GM19467 (cell line): ENCODE measurements around the gene ZC3H6.

Source experiments
- ATAC-seq: cut with Tn5 transposase; IDR thresholded peaks from one replicate; pipeline ENCODE4 v1.9.1; 2021; ENCODE audit warnings: mild to moderate bottlenecking, moderate library complexity; ENCODE audit not compliant: unreplicated experiment

Gene ZC3H6, protein sequence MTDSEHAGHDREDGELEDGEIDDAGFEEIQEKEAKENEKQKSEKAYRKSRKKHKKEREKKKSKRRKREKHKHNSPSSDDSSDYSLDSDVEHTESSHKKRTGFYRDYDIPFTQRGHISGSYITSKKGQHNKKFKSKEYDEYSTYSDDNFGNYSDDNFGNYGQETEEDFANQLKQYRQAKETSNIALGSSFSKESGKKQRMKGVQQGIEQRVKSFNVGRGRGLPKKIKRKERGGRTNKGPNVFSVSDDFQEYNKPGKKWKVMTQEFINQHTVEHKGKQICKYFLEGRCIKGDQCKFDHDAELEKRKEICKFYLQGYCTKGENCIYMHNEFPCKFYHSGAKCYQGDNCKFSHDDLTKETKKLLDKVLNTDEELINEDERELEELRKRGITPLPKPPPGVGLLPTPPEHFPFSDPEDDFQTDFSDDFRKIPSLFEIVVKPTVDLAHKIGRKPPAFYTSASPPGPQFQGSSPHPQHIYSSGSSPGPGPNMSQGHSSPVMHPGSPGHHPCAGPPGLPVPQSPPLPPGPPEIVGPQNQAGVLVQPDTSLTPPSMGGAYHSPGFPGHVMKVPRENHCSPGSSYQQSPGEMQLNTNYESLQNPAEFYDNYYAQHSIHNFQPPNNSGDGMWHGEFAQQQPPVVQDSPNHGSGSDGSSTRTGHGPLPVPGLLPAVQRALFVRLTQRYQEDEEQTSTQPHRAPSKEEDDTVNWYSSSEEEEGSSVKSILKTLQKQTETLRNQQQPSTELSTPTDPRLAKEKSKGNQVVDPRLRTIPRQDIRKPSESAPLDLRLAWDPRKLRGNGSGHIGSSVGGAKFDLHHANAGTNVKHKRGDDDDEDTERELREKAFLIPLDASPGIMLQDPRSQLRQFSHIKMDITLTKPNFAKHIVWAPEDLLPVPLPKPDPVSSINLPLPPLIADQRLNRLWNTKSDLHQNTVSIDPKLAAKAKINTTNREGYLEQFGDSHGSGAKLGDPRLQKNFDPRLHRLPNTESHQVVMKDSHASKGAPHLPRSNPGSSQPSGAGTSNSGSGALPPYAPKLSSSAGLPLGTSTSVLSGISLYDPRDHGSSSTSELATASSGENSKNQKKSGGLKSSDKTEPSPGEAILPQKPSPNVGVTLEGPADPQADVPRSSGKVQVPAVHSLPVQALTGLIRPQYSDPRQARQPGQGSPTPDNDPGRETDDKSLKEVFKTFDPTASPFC

DNA sequence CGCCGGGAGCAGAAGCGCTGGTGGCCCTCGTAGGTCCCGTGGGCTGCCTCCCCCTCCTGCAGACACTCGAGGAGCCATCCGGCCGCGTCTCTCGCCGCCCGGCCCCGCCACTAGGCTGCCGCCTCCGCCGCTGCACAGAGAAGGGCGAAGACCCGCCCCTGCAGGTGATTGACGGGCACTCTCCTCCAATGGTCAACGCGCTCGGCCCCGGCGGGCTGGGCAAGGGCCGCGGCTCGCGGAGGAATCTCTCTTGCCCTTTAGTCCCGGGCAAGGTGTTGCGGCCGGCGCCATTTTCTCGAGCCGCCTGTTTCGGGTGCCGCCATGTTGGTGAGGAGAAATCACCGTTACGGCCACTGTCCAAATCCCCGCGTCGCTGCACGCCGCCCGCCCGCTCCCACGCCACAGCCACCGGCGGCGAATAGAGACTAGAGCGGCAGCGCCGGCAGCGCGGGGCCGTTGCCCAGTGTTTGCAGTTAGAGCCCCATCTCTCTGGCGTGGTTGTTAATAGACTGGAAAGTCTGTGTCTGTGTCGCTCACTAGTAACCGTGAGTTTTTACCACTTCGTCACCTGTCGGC lies at the start of gene ZC3H6:
Gene ZC3H6 (plus strand): TSS at position 287 of the 576 bp plus-strand sequence. CDS start 398 bp downstream, outside the sequence.
- ATAC-seq, result peak; percentile 93

GRCh38 chr2:112229348-112229747 lies 46.0 kb upstream of the ZC3H6 start:
- no peak for ATAC-seq

- no peak for ATAC-seq
These were observed 45.0 kb upstream of the ZC3H6 start for GRCh38 chr2:112230371-112230770.

- ATAC-seq, result no peak
These were observed 35.5 kb upstream of the ZC3H6 start for GRCh38 chr2:112239862-112240261.

GRCh38 chr2:112242384-112242783 lies 33.0 kb upstream of the ZC3H6 start:
- ATAC-seq, result no peak

DNA sequence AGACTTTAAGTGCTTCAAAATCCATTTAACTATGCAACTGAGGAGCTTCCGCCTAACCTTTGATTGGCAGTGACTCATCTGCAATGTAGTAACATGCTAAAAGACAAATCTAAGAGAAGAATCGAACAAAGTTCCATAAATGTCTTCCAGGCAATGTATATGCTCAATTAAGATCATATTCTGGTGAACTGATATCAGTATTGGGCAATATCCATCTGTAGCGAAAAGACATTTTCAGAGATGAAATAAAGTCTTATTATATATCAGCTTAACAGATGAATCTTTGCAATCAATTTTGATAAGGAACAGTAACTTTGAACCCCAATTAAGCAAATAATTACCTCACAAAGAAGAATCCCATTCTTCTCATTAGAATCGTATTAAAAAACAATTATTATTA lies 32.2 kb upstream of the ZC3H6 start:
- ATAC-seq, result no peak

GRCh38 chr2:112244854-112245253 lies 30.5 kb upstream of the ZC3H6 start:
- ATAC-seq, result no peak

DNA sequence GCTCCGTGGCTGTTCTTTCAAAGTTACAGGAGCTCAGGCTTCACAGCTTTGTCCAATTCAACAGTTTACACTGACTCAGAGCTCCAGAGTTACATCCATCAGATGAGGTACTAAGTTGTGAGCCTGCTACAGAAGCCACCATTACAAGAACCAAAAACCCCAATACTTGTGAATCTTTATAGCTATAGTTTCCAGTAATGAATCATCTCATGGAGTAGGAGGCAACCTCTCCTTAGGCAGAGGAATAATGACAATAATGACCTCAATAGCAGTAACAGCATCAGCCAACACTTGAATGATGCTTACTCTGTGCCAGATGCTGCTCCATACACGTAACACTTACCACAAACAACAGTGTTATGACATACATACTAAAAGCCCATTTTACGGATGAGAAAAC lies 24.1 kb upstream of the ZC3H6 start:
- no peak for ATAC-seq

DNA sequence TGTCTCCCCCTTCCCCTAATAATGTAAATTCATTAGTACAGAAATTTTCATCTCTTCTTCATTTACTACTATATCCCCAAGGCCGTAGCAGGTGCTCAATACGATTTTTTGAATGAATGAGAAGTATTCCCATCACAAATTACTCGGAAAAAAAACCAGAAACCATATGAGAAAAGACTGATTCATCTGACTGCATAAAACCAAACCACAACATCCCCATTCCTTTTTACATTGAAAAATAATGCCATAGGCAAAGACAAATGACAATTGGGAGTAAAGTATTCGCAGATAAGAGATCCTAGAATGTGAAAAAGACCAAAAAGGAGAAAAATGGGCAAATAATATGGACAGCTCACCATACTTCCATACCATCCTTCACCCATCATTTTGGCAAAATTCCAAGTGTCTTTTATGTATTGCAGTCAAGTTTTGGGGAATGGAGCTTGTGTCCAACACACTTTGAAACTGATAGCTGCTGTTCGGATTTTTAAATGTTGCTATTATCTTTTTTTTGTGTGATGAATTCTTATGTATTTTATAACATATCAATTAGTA lies 22.1 kb upstream of the ZC3H6 start:
- ATAC-seq, result no peak

GRCh38 chr2:112254466-112255240 lies 20.7 kb upstream of the ZC3H6 start, which contains the start of gene ZC3H8:
ZC3H8 (minus strand) TSS chr2:112255042; CDS start chr2:112254981, 61 bp downstream.
- ATAC-seq, result peak; percentile 87

GRCh38 chr2:112255875-112256274 lies 19.5 kb upstream of the ZC3H6 start:
- ATAC-seq, result no peak

GRCh38 chr2:112256654-112257053 lies 18.7 kb upstream of the ZC3H6 start:
- ATAC-seq, result no peak

DNA sequence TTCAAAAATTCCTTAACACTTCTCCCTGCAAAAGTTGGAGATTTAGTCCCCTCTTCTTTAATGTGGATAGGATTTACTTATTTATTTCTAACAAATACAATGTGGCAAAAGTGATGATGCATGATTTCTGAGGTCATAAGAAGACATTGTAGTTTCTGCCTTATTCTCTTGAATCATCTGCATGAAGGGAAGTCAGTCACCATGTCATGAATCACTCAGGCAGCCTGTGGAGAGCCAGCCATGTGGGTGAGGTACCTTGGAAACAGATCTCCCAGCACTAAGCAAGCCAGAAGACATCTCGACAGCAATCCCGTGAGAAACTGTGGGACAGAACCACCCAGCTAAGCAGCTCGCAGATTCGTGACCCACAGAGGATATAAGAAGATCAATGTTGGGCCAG lies 17.8 kb upstream of the ZC3H6 start:
- no peak for ATAC-seq

DNA sequence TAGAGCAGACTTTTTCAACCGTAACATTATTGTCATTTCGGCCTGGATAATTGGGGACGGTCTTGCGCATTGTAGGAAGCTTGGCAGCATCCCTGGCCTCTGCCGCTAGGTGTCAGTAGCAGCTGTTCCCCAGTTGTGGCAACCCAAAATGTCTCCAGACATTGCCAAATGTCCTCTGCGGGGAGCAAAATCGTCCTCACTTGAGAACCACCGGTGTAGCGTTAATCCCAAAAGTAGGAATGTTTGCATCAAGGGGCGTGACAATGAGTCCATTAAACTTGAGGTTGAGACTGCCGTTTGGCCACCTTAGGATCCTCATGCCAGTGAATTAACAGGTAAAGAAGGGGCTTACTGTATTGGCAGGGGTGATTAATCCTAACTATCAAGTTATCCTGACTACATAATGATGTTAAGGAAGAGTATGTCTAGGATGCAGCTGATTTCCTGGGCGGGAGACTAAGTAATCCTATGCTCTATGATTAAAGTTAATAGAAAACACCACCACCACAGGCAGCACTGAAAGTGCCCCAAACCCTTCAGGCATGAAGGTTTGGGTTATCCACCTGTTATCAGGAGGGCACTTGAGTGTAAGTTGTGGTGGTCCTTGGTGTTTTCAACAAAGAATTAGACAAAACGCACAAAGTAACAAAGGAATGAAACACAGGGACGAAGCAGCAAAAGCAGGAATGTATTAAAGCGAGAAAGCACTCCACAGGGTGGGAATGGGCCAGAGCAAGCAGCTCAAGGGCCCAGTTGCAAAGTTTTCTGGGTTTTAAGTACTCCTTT lies 15.7 kb upstream of the ZC3H6 start:
- no peak for ATAC-seq

GRCh38 chr2:112260295-112260625 lies 15.1 kb upstream of the ZC3H6 start:
- no peak for ATAC-seq

- ATAC-seq, result no peak
These were observed 12.5 kb upstream of the ZC3H6 start for GRCh38 chr2:112262876-112263275.

- no peak for ATAC-seq
These were observed 6.8 kb upstream of the ZC3H6 start for GRCh38 chr2:112268547-112268946.

DNA sequence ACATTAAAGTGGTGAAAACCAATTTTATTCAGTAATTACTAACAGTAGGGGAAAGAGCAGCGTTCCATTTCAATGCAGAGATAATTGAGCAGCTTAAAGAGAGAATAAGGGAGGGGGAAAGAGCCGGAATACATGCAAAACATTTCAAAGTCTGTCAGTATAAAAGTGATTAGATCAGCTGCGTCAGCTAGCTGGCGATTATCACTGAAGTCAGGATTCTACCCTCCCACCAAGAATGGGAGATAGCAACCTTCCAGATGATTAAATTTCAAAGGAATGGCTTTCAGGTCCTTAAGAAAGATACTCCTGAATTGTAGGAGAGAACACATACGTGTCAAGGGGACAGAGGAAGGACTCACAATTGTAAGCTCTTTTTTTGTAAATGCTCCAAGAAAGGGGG lies 2.7 kb upstream of the ZC3H6 start:
- no peak for ATAC-seq

GRCh38 chr2:112273349-112273748 lies 2.0 kb upstream of the ZC3H6 start:
- no peak for ATAC-seq
